ENCODE results near the gene SSB. TPM values are rescaled to one million over a fixed set of nuclear protein-coding genes. Genes with fewer than 3 reads are reported as not detected.

The SSB gene
- total and polyA plus RNA-seq, 2 of the 13 experiments (the other 11 are each of a cell fraction or from before 2014, with no cell fraction given): 109 to 208 TPM

GRCh38 chr2:169771021-169771420 is 27.6 kb upstream of the SSB start:
- H3K79me2 ChIP-seq (ENCODE audit: insufficient read depth, low read length): no peaks in the 10 kb centered on the region
- no TSS peak for BruUV-seq (replicated peaks)
- no peak overlapping the region for H3K4me3 ChIP-seq (replicated peaks in 1 of 3; ENCODE audit: insufficient read depth in 1 of 3, low read depth in 2 of 3, low read length in 3 of 3)
- no peaks in the 10 kb centered on the region for H3K9me3 ChIP-seq (ENCODE audit: low read length)
- TF ChIP-seq MYC (CRISPR knock-in tag; IDR thresholded peaks at IDR 0.05; ENCODE audit: borderline replicate concordance) (no peak), ZNF10 (CRISPR knock-in tag; IDR thresholded peaks at IDR 0.05; ENCODE audit: borderline replicate concordance, low read depth) (no peak), ZHX1 (CRISPR knock-in tag; IDR thresholded peaks at IDR 0.05; ENCODE audit: low read depth) (no peak)
- peaks cover 27% of the 10 kb centered on the region for H3K4me1 ChIP-seq (ENCODE audit: insufficient read depth, low read length)
- H3K9ac ChIP-seq (ENCODE audit: insufficient read depth, low read depth, low read length): no peak overlapping the region
- no peaks in the 10 kb centered on the region for H4K20me1 ChIP-seq (ENCODE audit: insufficient read depth, low read length)
- intact Hi-C loops (cut with micrococcal nuclease; ENCODE audit: unreplicated experiment): no loop called here
- POLR2A ChIA-PET: interaction anchor here (1.6 kb wide), 1 partner anchor 9 kb away, joined by 4 read pairs; no protein-coding TSS in a partner anchor
- H3K36me3 ChIP-seq (replicated peaks in 1 of 2; ENCODE audit: control insufficient read depth in 1 of 2, insufficient read depth in 2 of 2, low read length in 2 of 2): no peaks in the 10 kb centered on the region
- DNase-seq (ENCODE audit: low spot score): no peak
- ATAC-seq: no peak
- CTCF ChIA-PET (ENCODE audit: low intra/inter-chr PET ratio, low total read pairs): no interaction called here
- WGBS (ENCODE audit: low lambda C conversion rate): 82% methylated on average over 5 of the region's 5 CpGs
- H3K27me3 ChIP-seq (ENCODE audit: control insufficient read depth in 1 of 2, insufficient read depth in 2 of 2, low read length in 2 of 2): no peaks in the 10 kb centered on the region
- H2AFZ ChIP-seq (ENCODE audit: low read length): no peak overlapping the region
- FAIRE-seq: no peak
- in situ Hi-C loops (cut with HindIII; ENCODE audit: extremely low pct_ligation_motif_present, low pct_unique_long_range_greater_than_20kb): no loop called here
- H3K27ac ChIP-seq (ENCODE audit: extremely low read length, insufficient read depth, low read length): no peak overlapping the region
- no peak overlapping the region for H3K4me2 ChIP-seq (ENCODE audit: low read depth, low read length)

GRCh38 chr2:169771612-169772011 is 27.1 kb upstream of the SSB start:
- Histone ChIP-seq H3K79me2 (ENCODE audit: insufficient read depth, low read length) (no peaks in the 10 kb centered on the region), H3K9me3 (ENCODE audit: low read length) (no peaks in the 10 kb centered on the region), H3K27me3 (ENCODE audit: control insufficient read depth in 1 of 2, insufficient read depth in 2 of 2, low read length in 2 of 2) (no peaks in the 10 kb centered on the region), H3K4me3 (replicated peaks in 1 of 3; ENCODE audit: insufficient read depth in 1 of 3, low read depth in 2 of 3, low read length in 3 of 3) (no peak overlapping the region), H4K20me1 (ENCODE audit: insufficient read depth, low read length) (no peaks in the 10 kb centered on the region), H2AFZ (ENCODE audit: low read length) (no peak overlapping the region), H3K4me2 (ENCODE audit: low read depth, low read length) (no peak overlapping the region), H3K9ac (ENCODE audit: insufficient read depth, low read depth, low read length) (no peak overlapping the region), H3K27ac (ENCODE audit: extremely low read length, insufficient read depth, low read length) (no peak overlapping the region), H3K4me1 (ENCODE audit: insufficient read depth, low read length) (peaks cover 27% of the 10 kb centered on the region), H3K36me3 (replicated peaks in 1 of 2; ENCODE audit: control insufficient read depth in 1 of 2, insufficient read depth in 2 of 2, low read length in 2 of 2) (no peaks in the 10 kb centered on the region)
- ATAC-seq (peak; percentile 68), FAIRE-seq (no peak), DNase-seq (ENCODE audit: low spot score) (peak; percentile 32)
- intact Hi-C loops (cut with micrococcal nuclease; ENCODE audit: unreplicated experiment): no loop called here
- in situ Hi-C loops (cut with HindIII; ENCODE audit: extremely low pct_ligation_motif_present, low pct_unique_long_range_greater_than_20kb): no loop called here
- no TSS peak for BruUV-seq (replicated peaks)
- ChIA-PET CTCF (ENCODE audit: low intra/inter-chr PET ratio, low total read pairs) (no interaction called here), POLR2A (interaction anchor here (1.6 kb wide), 1 partner anchor 10 kb away, joined by 4 read pairs; no protein-coding TSS in a partner anchor)
- WGBS (ENCODE audit: low lambda C conversion rate): 84% methylated on average over 2 of the region's 2 CpGs
- TF ChIP-seq AGO1 (IDR thresholded peaks at IDR 0.05; ENCODE audit: low read depth, low read length, poor library complexity, severe bottlenecking): no peak
- no peak for TF ChIP-seq NKX3-1 (CRISPR knock-in tag; IDR thresholded peaks at IDR 0.05)
- TF ChIP-seq MIER2 (CRISPR knock-in tag; IDR thresholded peaks at IDR 0.05): no peak
- no peak for TF ChIP-seq ZNF644 (CRISPR knock-in tag; IDR thresholded peaks at IDR 0.05; ENCODE audit: low read depth)
- no peak for TF ChIP-seq ZBTB39 (CRISPR knock-in tag; IDR thresholded peaks at IDR 0.05)
- peak; percentile 41 for TF ChIP-seq FOSL2 (CRISPR knock-in tag; IDR thresholded peaks at IDR 0.05)
- 0 out of 2 replicates have a peak, but pooled peaks have one; percentile 19 for TF ChIP-seq CREB1 (IDR thresholded peaks at IDR 0.05)
- TF ChIP-seq CREB1 (CRISPR knock-in tag; IDR thresholded peaks at IDR 0.05): no peak
- TF ChIP-seq ZNF10 (CRISPR knock-in tag; IDR thresholded peaks at IDR 0.05; ENCODE audit: borderline replicate concordance, low read depth): no peak
- no peak for TF ChIP-seq ZNF775 (CRISPR knock-in tag; IDR thresholded peaks at IDR 0.05; ENCODE audit: borderline replicate concordance)
- TF ChIP-seq SRSF4 (IDR thresholded peaks at IDR 0.05; ENCODE audit: low read depth, low read length, poor library complexity, severe bottlenecking): no peak
- TF ChIP-seq ZBTB21 (CRISPR knock-in tag; IDR thresholded peaks at IDR 0.05): 0 out of 2 replicates have a peak, but pooled peaks have one; percentile 61
- no peak for TF ChIP-seq GABPB1 (CRISPR knock-in tag; IDR thresholded peaks at IDR 0.05)

Measured in HepG2 (cell line).